Brain microvascular endothelial cell (primary cell): ENCODE measurements around the gene TNK2.

ENCODE experiments used
- DNase-seq: peaks from one replicate; pipeline ENCODE4 v3.0.0-alpha.2; 2020
- H3K27ac ChIP-seq: fragments of 250-450 bp; sonication (Bioruptor Pico); 2 replicates; pipeline ENCODE4 v1.5.1; 2020; ENCODE audit warnings: mild to moderate bottlenecking, moderate library complexity
- H3K27me3 ChIP-seq: fragments of 250-450 bp; sonication (Bioruptor Pico); replicated peaks from 2 replicates; pipeline ENCODE4 v1.5.1; 2020; ENCODE audit warnings: mild to moderate bottlenecking
- H3K36me3 ChIP-seq: fragments of 250-450 bp; sonication (Bioruptor Pico); replicated peaks from 2 replicates; pipeline ENCODE4 v1.5.1; 2020; ENCODE audit warnings: mild to moderate bottlenecking
- H3K4me3 ChIP-seq: 2 replicates; pipeline ENCODE4 v1.5.1; 2011; ENCODE audit warnings: low read depth, mild to moderate bottlenecking, control low read depth, low read length, moderate library complexity
- CTCF ChIP-seq: IDR thresholded peaks from 2 replicates; pipeline ENCODE4 v1.5.1; 2011; ENCODE audit warnings: low read depth, mild to moderate bottlenecking, moderate library complexity, low read length, control low read depth, inconsistent platforms; ENCODE audit errors: missing control alignments
- in situ Hi-C: cut with HindIII; loops from 2 replicates; pipeline ENCODE4 v1.10.0; 2017; ENCODE audit warnings: low sequenced_read_pairs, low pct_ligation_motif_present

TNK2 gene

GRCh38 chr3:195844671-195845218 lies 63.6 kb downstream of the TNK2 start:
- Histone ChIP-seq H3K27me3 (no peaks in the 10 kb centered on the region), H3K36me3 (no peaks in the 10 kb centered on the region), H3K27ac (no peak overlapping the region), H3K4me3 (no peak overlapping the region)
- TF ChIP-seq CTCF = no peak
- no peak for DNase-seq
- in situ Hi-C loops = no loop called here

- no peak for TF ChIP-seq CTCF
- Histone ChIP-seq H3K27me3 (peaks cover 2% of the 10 kb centered on the region), H3K36me3 (no peaks in the 10 kb centered on the region), H3K27ac (no peak overlapping the region), H3K4me3 (no peak overlapping the region)
- DNase-seq = no peak
- in situ Hi-C loops = no loop called here
These were observed 68.9 kb downstream of the TNK2 start for GRCh38 chr3:195839260-195840010.

GRCh38 chr3:195838714-195839113 lies 69.6 kb downstream of the TNK2 start:
- in situ Hi-C loops = no loop called here
- Histone ChIP-seq H3K36me3 (no peaks in the 10 kb centered on the region), H3K27ac (no peak overlapping the region), H3K4me3 (no peak overlapping the region), H3K27me3 (peaks cover 2% of the 10 kb centered on the region)
- no peak for TF ChIP-seq CTCF
- DNase-seq = no peak

- no peak for DNase-seq
- no peak for TF ChIP-seq CTCF
- Histone ChIP-seq H3K27me3 (peaks cover 2% of the 10 kb centered on the region), H3K4me3 (no peak overlapping the region), H3K36me3 (no peaks in the 10 kb centered on the region), H3K27ac (no peak overlapping the region)
- in situ Hi-C loops = no loop called here
These were observed 71.7 kb downstream of the TNK2 start for GRCh38 chr3:195836476-195837135.

- Histone ChIP-seq H3K27ac (no peak overlapping the region), H3K36me3 (no peaks in the 10 kb centered on the region), H3K4me3 (no peak overlapping the region), H3K27me3 (peaks cover 2% of the 10 kb centered on the region)
- no peak for TF ChIP-seq CTCF
- in situ Hi-C loops = no loop called here
- no peak for DNase-seq
These were observed 72.6 kb downstream of the TNK2 start for GRCh38 chr3:195835791-195836190.
